ENCODE data around the gene PIAS2.

PIAS2 gene

GRCh38 chr18:46767217-46767616 is 150.1 kb downstream of the PIAS2 start:
- no peak for FAIRE-seq
- DNase-seq (ENCODE audit: low spot score) = no peak

- FAIRE-seq (no peak), DNase-seq (ENCODE audit: low spot score) (no peak)
Measured at GRCh38 chr18:46764586-46764985, 152.7 kb downstream of the PIAS2 start.

GRCh38 chr18:46761059-46761769 is 156.1 kb downstream of the PIAS2 start:
- DNase-seq (ENCODE audit: low spot score) (no peak), FAIRE-seq (no peak)

GRCh38 chr18:46759890-46760289 is 157.4 kb downstream of the PIAS2 start:
- no peak for DNase-seq (ENCODE audit: low spot score)
- no peak for FAIRE-seq

GRCh38 chr18:46756559-46757201 is 160.6 kb downstream of the PIAS2 start, which contains the start of gene ST8SIA5:
TSS of gene ST8SIA5 (minus strand) at chr18:46757053. CDS start at chr18:46756508, 545 bp downstream.
- FAIRE-seq (no peak), DNase-seq (ENCODE audit: low spot score) (no peak)

GRCh38 chr18:46756025-46756558 is 161.2 kb downstream of the PIAS2 start:
- no peak for DNase-seq (ENCODE audit: low spot score)
- no peak for FAIRE-seq

- DNase-seq (ENCODE audit: low spot score) (no peak), FAIRE-seq (no peak)
Measured at GRCh38 chr18:46755315-46756024, 161.8 kb downstream of the PIAS2 start.

- no peak for DNase-seq (ENCODE audit: low spot score)
- FAIRE-seq = no peak
Measured at GRCh38 chr18:46754661-46755292, 162.5 kb downstream of the PIAS2 start.

GRCh38 chr18:46754188-46754587 is 163.1 kb downstream of the PIAS2 start:
- DNase-seq (ENCODE audit: low spot score) = no peak
- no peak for FAIRE-seq
